Raji (cell line): ENCODE measurements around the gene RPRD2.

Experiments
- POLR2A ChIP-seq: IDR thresholded peaks from 2 replicates; pipeline ENCODE4 v1.6.1; 2011; ENCODE audit warnings: low read depth, low read length, control low read depth; ENCODE audit not compliant: insufficient read depth

Gene RPRD2

DNA sequence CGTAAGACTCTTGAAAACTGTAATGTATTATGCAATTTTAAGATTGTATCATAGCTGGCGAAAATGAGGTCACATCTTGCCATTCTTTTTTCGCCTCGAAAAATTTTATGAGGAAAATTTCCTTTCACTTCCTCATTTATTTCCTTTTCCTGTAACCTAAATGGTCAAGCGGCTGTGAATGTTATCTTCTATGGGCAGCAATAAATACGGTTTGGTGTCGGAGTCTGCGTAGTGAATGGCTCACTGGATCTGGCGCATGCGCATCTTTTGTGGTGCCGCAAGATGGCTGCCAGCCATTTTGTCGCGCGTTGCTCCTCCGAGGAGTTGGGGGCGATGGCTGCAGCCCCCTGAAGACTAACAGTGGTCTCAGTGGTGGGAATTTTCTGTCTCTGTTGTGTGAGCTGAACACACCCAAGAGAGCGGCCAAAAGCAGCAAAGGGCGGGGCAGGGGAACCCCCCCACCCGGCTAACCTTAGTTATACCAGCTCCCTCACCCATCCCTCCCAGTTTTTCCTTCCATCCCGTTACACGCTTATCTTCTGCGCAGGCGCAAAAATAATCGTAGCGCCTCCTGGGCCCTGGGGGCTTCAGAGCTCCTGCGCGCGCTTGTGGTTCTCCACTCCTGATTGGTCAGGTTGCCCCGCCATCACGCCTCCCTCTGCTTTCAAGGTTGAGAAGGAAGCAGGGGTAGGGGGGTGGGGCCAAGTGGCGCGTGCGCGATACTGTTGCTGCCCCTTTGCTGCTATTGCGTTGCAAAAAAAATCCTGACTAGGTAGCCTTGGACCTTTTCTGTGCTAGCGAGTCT is at the start of gene RPRD2:
Gene RPRD2, plus strand, starts transcription at position 722 of the 805 bp plus-strand sequence. CDS start 568 bp downstream, outside the sequence.
- peak; percentile 90 for TF ChIP-seq POLR2A

DNA sequence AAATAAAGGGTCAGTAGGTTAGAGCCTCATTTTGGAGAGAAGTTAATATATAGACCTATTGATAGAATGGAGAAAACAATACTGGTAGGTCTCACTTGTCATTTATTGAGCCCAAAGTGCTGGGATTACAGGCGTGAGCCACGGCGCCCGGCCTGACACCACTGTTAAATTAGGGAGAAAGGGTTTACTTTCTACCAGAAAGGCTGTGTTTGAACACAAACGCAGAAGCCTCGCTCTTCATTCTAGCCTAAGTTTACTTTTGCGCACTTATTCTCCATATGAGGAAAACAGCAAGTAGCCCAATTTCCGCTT is 43.3 kb upstream of the RPRD2 start:
- no peak for TF ChIP-seq POLR2A

DNA sequence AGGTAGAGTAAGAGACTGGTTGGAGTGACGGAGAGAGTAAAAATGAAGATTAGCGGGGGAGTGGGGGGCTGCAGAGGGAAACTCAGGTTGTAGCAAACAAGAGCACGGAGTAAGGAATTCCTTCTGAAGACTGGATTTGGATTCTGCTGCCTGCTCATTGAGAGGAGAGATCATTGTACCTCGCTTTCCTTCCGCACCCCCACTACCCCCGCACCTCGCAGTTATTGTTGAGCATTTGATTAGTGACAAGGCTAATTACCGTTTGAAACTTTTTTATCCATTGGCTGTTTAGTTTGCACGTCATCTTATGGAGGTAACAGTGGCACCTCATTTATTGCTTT is 42.2 kb upstream of the RPRD2 start:
- TF ChIP-seq POLR2A: no peak

DNA sequence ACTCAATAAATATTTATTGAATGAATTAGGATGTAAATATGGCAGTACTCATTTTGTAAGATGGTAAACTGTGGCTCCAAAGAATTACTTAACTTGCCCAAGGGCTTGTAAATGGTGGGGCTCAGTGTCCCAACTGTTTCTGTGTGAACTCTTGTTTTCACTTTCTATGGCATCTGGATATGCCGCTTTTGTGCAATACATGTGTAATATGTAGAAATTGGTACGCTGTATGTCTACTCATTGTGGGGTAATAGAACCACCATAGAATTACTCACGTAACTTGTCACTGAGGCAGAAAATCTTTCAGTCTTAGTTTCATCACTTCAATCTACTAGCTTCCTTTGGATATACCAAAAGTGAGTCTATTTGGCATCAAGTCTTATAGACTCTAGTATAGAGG is 41.6 kb upstream of the RPRD2 start:
- no peak for TF ChIP-seq POLR2A

DNA sequence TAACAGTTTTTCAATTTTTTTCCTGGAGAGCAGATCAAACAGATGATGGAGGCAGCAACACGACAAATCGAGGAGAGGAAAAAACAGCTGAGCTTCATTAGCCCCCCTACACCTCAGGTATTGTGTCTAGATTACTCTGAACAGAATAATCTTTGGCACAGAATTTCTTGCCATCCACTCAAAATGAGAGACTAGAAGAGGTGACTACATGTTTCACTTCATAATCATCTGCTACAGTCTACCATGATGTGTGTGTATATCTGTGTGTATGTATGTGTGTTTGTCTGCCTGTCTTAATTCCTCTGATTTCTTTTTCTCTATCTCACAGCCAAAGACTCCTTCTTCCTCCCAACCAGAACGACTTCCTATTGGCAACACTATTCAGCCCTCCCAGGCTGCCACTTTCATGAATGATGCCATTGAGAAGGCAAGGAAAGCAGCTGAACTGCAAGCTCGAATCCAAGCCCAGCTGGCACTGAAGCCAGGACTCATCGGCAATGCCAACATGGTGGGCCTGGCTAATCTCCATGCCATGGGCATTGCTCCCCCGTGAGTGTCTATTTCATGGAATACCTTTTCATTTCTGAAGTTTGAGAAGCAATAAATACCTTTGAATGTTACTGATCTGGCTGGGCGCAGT is 31.2 kb upstream of the RPRD2 start:
- no peak for TF ChIP-seq POLR2A

DNA sequence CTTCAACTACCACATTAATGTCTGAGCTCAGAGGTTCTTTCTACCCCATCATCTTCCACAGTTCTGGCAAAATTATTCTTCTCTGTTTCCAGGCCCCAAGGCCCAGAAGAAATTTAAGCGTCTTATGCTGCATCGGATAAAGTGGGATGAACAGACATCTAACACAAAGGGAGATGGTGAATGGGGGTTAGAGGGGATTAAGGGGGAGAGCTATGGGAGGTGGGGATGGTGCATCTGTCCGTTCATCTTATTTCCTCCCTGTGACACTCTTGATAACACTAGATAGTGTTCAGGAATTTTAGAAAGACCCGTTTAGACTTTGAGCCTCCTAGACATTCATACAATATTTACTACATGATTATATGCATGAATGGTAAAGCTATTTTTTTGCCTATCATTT is 17.6 kb upstream of the RPRD2 start:
- no peak for TF ChIP-seq POLR2A

DNA sequence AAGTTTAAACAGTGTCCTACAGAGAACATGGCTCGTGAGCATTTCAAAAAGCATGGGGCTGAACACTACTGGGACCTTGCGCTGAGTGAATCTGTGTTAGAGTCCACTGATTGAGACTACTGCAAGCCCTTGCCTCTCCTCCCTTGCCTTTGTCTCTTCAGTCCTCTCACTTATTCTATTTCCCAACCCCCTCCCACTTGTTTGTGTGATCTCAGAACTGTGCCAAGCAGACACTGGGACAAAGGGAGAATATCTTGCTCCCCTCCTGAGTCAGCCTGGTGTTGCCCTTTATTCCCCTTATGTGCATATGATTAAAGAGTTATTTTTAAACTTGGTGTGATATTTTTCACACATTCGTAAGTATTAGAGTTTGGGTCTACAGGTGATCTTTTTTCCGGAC is 11.1 kb upstream of the RPRD2 start:
- no peak for TF ChIP-seq POLR2A

DNA sequence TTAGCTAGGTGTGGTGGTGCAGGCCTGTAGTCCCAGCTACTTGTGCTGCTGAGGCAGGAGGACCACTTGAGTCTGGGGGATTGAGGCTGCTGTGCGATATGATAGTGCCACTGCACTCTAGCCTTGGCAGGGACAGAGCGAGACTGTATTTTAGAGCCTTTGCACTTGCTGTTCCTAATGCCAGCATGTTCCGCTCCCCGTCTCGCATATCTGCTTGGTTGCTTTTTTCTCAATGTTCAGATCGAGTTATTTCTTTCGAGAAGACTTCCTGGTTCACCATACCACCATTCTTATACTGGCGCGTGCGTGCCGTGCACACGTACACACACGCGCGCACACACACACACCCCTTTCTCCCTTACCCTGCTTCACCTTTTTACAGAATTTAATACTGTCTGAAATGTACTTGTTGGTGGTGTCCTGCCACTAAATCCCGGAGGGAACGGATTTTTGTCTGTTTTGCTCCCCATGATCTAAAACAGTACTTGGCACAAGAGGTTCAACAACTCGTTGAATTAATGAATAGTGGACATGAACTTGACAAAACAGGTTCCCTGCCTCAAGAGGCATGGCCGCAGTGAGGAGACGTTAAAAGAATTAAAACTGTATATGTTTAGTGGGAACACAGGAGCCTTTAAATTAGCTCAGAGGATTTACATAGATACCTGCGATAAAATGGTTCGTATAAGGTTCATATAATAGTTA is 1.1 kb upstream of the RPRD2 start:
- TF ChIP-seq POLR2A: no peak

DNA sequence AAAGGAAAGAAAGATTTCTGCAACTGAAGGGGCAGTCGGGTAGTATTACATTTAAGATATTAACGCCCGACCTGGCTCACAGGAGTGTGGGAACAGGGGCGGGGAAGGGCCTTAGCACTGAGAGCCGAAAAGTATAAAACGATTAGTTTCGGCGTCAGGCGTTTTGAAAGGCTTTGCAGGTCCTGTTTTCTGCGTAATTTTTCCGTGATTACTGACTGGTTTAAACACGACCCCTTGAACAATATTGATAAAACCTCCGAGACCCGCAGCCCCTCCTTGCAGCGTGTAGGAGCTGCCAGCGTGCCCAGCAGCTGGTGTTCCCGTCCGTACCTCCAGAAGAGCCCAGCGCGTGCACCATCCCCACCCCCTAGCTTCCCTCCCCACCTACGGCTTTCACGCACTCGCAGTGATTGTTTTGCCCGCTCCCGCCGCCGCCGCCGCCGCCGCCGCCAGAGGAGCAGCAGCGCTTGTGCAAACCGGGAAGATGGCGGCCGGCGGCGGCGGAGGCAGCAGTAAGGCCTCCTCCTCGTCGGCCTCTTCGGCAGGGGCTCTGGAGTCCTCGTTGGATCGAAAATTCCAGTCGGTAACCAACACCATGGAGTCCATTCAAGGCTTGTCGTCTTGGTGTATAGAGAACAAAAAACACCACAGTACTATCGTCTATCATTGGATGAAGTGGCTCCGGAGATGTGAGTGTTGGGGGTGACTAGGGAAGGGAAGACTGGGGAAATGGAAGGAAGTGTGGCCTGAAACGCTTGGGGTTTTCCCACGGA is 470 bp downstream of the RPRD2 start:
- peak; percentile 59; the same call in 1 of the 2 replicates for TF ChIP-seq POLR2A

DNA sequence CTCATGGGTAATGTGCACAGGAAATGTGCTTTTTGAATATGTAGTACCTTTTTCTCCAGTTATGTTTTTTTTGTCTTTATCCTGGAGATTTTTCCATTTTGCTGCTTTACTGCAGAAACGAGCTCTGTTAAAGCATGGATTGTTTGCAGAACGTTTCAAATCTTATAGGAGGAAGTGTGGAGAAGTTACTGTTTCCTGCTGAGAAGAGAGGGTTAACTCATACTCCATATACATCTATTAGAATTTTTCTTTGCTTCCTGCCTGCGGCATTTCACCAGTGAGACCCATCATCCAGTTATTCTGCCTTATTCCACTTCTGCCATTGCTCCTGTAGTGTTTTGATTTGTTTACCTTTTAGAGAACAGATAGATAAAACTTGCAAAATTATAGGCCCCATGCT is 2.0 kb downstream of the RPRD2 start:
- no peak for TF ChIP-seq POLR2A

DNA sequence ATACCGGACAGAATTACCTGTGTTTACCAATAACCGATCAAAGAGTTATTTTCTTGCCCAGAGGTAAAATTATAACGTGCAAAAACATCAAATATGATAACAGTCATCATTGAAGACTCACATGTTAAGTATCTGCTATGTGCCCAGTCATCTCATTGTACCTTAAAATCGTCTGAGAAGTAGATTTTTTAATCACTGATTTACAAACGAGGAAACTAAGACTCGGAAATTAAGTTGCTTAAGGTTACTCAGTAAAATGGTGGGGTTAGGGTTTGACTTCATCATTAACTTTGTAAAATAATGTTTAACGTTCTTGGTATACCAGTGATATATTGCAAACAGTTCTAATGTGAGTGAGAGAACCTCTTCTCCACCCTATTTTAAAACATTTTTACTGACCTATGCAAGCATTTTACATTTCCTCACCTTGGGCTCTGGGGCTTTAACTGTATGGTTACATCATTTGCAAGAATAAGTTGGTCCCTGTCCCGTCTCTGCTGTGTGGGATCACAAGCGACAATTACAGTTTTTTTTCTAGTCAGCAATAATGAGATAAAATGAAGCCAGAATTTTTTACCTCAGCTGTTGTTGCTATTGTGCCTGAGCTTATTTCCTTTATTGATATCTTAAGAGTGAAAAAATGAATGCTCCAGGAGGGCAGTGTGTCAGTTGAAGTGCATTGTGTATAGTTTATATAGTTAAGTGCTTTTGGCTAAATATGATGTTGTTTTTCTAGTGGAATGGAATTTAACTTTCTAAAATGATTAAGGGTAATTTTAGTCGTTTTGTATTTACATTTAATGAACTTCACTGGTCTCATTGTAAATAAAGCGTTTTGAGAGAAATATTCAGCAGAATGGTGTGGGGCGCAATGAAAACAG is 2.7 kb downstream of the RPRD2 start:
- no peak for TF ChIP-seq POLR2A

DNA sequence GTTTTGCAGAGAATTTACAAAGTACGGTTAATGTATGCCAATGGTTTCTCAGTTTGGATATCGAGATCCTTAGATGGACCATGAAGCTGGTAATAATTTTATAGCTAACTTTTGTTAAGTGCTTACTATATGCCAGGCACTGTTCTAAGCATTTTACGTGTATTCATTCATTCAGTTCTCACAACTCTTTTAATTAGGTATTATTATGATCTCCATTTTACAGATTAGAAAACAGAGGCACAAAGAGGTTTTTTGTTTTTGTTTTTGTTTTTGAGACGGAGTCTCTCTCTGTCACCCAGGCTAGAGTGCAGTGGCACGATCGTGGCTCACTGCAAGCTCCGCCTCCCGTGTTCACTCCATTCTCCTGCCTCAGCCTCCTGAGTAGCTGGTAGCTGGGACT is 7.2 kb downstream of the RPRD2 start:
- TF ChIP-seq POLR2A: no peak

DNA sequence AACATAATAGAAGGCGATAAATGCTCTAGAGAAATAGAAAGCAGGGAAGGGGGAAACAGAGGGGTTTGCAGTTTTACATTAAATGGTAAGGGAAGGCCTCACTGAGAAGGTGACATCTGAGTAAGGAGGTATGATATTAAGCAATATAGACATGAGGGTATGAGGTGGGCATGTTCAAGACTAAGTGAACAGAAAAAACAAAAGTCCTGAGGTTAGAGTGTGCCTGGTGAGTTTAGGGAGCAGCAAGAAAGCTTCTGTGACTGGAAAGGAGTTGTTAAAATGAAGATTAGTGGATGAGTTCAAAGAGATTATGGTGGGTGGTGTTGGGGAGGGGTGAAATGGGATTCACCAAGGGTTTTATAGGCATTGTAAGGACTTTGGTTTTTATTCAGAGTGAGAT is 8.6 kb downstream of the RPRD2 start:
- no peak for TF ChIP-seq POLR2A

DNA sequence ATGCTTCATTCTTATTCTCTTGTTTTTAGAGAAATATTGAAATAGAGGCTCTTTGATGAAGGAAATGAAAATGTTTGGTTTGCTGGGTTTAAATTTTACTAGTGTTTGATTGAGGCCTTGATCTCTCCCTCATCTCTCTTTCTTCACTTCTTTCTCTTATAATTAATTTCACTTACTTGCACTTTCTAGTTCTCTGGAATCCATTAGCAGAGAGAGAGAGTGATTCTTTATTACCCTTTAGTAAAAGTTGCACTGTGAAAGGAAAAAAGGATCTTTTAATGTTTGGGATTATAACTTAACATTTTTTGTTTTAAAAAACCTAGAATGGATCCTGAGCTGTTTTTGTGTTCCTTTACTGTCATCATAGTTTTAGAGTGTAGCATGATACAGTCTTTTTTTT is 12.2 kb downstream of the RPRD2 start:
- no peak for TF ChIP-seq POLR2A
